Endometrial microvascular endothelial cells (primary cell): ENCODE measurements around the gene FOXO3B. TPM values are rescaled to one million over a fixed set of nuclear protein-coding genes. Genes with fewer than 3 reads are reported as not detected.
"Not testable (repeated sequence)": the region's sequence is repeated elsewhere in the genome, so short reads cannot be mapped to it uniquely, and the experiment has no call there.

Experiments
- in situ Hi-C: cut with HindIII; loops from 2 replicates; pipeline ENCODE4 v1.10.0; 2017; ENCODE audit warnings: low sequenced_read_pairs, low pct_unique_long_range_greater_than_20kb; ENCODE audit errors: inconsistent ontology term
- total RNA-seq: library from RNA; depleted of rRNA; stranded (reverse); fragments of >200 nt; gene quantifications from one replicate; pipeline ENCODE4 v1.2.3, GENCODE V29; 2015; ENCODE audit errors: inconsistent ontology term

The FOXO3B gene
- total RNA-seq, result 2.3 TPM

- in situ Hi-C loops, result not testable (repeated sequence)
Measured at GRCh38 chr17:18681767-18682571, at the start of gene FOXO3B. Gene FOXO3B, minus strand, starts transcription at chr17:18682314. Its CDS starts 663 bp downstream, at chr17:18681651.

GRCh38 chr17:18723509-18723908 is 41.4 kb upstream of the FOXO3B start:
- in situ Hi-C loops, result not testable (repeated sequence)

- in situ Hi-C loops, result not testable (repeated sequence)
Measured at GRCh38 chr17:18722612-18723011, 40.5 kb upstream of the FOXO3B start.

- in situ Hi-C loops, result not testable (repeated sequence)
Measured at GRCh38 chr17:18721775-18722547, 39.8 kb upstream of the FOXO3B start.

GRCh38 chr17:18719428-18720110 is 37.5 kb upstream of the FOXO3B start:
- in situ Hi-C loops, result not testable (repeated sequence)

GRCh38 chr17:18718643-18719427 is 36.7 kb upstream of the FOXO3B start:
- in situ Hi-C loops, result not testable (repeated sequence)

- in situ Hi-C loops, result not testable (repeated sequence)
Measured at GRCh38 chr17:18712354-18712999, 30.4 kb upstream of the FOXO3B start.

- in situ Hi-C loops, result not testable (repeated sequence)
Measured at GRCh38 chr17:18708215-18708614, 26.1 kb upstream of the FOXO3B start.

GRCh38 chr17:18705955-18706354 is 23.8 kb upstream of the FOXO3B start:
- in situ Hi-C loops, result not testable (repeated sequence)

GRCh38 chr17:18698473-18699103 is 16.5 kb upstream of the FOXO3B start:
- in situ Hi-C loops, result not testable (repeated sequence)

- in situ Hi-C loops, result not testable (repeated sequence)
Measured at GRCh38 chr17:18695143-18695542, 13.0 kb upstream of the FOXO3B start.

- in situ Hi-C loops, result not testable (repeated sequence)
Measured at GRCh38 chr17:18682668-18683067, 554 bp upstream of the FOXO3B start.

GRCh38 chr17:18677381-18677780 is 4.7 kb downstream of the FOXO3B start:
- in situ Hi-C loops, result not testable (repeated sequence)

GRCh38 chr17:18676928-18677327 is 5.2 kb downstream of the FOXO3B start:
- in situ Hi-C loops, result not testable (repeated sequence)

GRCh38 chr17:18672395-18673227 is 9.5 kb downstream of the FOXO3B start:
- in situ Hi-C loops, result not testable (repeated sequence)

- in situ Hi-C loops, result not testable (repeated sequence)
Measured at GRCh38 chr17:18668625-18669024, 13.5 kb downstream of the FOXO3B start.

- in situ Hi-C loops, result not testable (repeated sequence)
Measured at GRCh38 chr17:18667535-18667934, 14.6 kb downstream of the FOXO3B start.
